Measurements from ENCODE around the gene ANKRD18B.
"Not testable (repeated sequence)": the region's sequence is repeated elsewhere in the genome, so short reads cannot be mapped to it uniquely, and the experiment has no call there.

ANKRD18B gene

GRCh38 chr9:33597386-33597785 lies 73.3 kb downstream of the ANKRD18B start:
- H3K27ac ChIP-seq (ENCODE audit: low read depth, low read length); H3K4me1 ChIP-seq (ENCODE audit: control insufficient read depth, insufficient read depth, low read length); H3K27me3 ChIP-seq (ENCODE audit: control insufficient read depth, insufficient read depth, low read length); H3K9ac ChIP-seq (ENCODE audit: low read length); H3K36me3 ChIP-seq (ENCODE audit: control insufficient read depth, insufficient read depth, low read length); H3K4me3 ChIP-seq (ENCODE audit: low read length): not testable (repeated sequence)

DNA sequence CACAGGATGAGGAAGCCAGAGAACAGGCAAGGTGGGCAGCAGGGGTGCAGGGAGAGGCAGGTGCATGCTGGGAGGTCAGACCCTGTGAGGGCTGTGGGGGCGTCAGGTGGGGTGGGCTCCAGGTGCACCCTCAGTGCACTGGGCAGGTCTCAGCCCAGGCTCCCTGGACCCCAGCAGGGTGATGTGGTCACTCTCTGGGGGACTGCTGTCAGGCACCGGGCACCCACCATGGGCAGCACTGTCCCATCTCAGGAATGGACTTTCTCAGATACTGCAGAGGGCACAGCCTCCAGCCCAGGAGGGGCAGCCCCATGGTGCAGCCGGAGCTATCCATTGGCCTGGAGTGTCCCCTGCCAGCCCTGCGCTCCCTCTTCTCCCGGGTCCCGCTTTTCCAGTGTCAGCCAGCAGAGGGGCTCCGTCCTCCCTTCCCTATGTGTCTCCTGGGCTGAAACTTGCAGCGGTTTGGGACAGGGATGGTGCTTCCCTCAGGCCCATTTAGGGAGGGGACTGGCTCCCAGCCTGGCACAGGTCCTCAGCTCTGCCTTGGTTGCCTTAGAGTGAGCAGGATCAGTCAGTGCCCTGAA lies 74.8 kb downstream of the ANKRD18B start:
- not testable (repeated sequence) for H3K9ac ChIP-seq (ENCODE audit: low read length); H3K27me3 ChIP-seq (ENCODE audit: control insufficient read depth, insufficient read depth, low read length); H3K27ac ChIP-seq (ENCODE audit: low read depth, low read length); H3K4me3 ChIP-seq (ENCODE audit: low read length); H3K4me1 ChIP-seq (ENCODE audit: control insufficient read depth, insufficient read depth, low read length); H3K36me3 ChIP-seq (ENCODE audit: control insufficient read depth, insufficient read depth, low read length)

GRCh38 chr9:33600911-33601310 lies 76.9 kb downstream of the ANKRD18B start:
- not testable (repeated sequence) for H3K9ac ChIP-seq (ENCODE audit: low read length); H3K4me1 ChIP-seq (ENCODE audit: control insufficient read depth, insufficient read depth, low read length); H3K27me3 ChIP-seq (ENCODE audit: control insufficient read depth, insufficient read depth, low read length); H3K27ac ChIP-seq (ENCODE audit: low read depth, low read length); H3K4me3 ChIP-seq (ENCODE audit: low read length); H3K36me3 ChIP-seq (ENCODE audit: control insufficient read depth, insufficient read depth, low read length)

- H3K4me3 ChIP-seq (ENCODE audit: low read length); H3K27me3 ChIP-seq (ENCODE audit: control insufficient read depth, insufficient read depth, low read length); H3K4me1 ChIP-seq (ENCODE audit: control insufficient read depth, insufficient read depth, low read length); H3K36me3 ChIP-seq (ENCODE audit: control insufficient read depth, insufficient read depth, low read length); H3K9ac ChIP-seq (ENCODE audit: low read length); H3K27ac ChIP-seq (ENCODE audit: low read depth, low read length): not testable (repeated sequence)
These were observed 80.2 kb downstream of the ANKRD18B start for GRCh38 chr9:33604249-33604648.

DNA sequence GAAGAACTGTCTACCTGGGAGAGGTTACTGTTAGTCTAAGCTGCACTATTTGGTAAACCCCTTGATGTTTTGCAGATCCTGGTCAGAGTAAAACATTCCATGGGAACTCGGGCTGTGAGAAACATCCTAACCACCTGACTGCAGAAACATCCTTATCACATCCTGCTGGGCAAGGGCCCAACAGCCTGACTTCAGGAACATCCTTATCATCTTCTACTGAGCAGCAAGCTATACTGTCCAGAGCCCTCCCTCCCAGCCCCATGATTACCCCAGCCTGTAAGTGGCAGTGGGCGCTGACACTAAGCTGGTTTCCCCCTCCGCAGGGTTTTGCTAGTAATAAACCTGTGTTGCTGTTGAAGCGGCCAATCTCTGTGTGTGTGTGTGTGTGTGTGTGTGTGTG lies 80.9 kb downstream of the ANKRD18B start:
- H3K9ac ChIP-seq (ENCODE audit: low read length); H3K27ac ChIP-seq (ENCODE audit: low read depth, low read length); H3K4me1 ChIP-seq (ENCODE audit: control insufficient read depth, insufficient read depth, low read length); H3K27me3 ChIP-seq (ENCODE audit: control insufficient read depth, insufficient read depth, low read length); H3K4me3 ChIP-seq (ENCODE audit: low read length); H3K36me3 ChIP-seq (ENCODE audit: control insufficient read depth, insufficient read depth, low read length): not testable (repeated sequence)

DNA sequence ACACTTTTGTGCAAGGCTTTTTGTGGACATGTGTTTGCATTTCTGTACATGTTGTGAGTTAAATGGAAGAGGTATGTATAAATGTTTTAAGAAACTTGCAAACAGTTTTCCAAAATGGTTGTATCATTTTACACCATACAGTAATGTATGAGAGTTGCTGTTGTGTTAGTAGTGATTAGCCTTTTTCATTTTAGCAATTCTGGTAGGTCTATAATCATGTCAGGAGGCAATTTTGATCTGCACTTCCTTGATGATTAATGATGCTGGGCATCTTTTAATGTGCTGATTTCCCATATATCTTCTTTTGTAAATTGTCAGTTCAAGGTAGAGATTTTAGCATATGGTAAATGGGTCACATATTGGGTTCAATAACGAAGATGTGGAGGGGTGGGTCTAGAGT lies 87.3 kb downstream of the ANKRD18B start:
- Histone ChIP-seq H3K27me3 (ENCODE audit: control insufficient read depth, insufficient read depth, low read length) (no peaks in the 10 kb centered on the region), H3K9ac (ENCODE audit: low read length) (no peak overlapping the region), H3K4me1 (ENCODE audit: control insufficient read depth, insufficient read depth, low read length) (no peaks in the 10 kb centered on the region)

DNA sequence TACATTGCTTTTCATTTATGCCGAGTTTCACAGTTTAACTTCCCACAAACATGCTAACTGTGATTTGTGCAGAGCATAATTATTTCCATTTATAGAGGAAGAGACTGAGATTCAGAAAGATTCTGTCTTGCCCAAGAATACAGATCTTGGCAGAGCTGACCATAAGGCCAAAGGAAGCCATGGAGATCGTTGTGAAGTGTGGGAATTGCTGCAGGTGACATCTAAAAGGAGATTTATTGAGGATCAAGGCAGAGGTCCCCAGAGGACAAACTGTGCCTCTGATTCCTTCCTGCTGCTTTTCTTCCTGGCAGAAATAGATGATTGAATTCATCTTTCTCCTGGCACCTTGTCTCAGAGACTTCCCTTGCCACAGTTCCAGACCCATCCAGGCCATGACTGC lies 88.4 kb downstream of the ANKRD18B start:
- H3K36me3 ChIP-seq (ENCODE audit: control insufficient read depth, insufficient read depth, low read length); H3K9ac ChIP-seq (ENCODE audit: low read length); H3K27me3 ChIP-seq (ENCODE audit: control insufficient read depth, insufficient read depth, low read length); H3K27ac ChIP-seq (ENCODE audit: low read depth, low read length); H3K4me1 ChIP-seq (ENCODE audit: control insufficient read depth, insufficient read depth, low read length); H3K4me3 ChIP-seq (ENCODE audit: low read length): not testable (repeated sequence)

More for the DNA sequence above, 87.3 kb downstream of the ANKRD18B start:
- H3K27ac ChIP-seq (ENCODE audit: low read depth, low read length): no peak overlapping the region
- H3K4me3 ChIP-seq (ENCODE audit: low read length): no peak overlapping the region
- no peaks in the 10 kb centered on the region for H3K36me3 ChIP-seq (ENCODE audit: control insufficient read depth, insufficient read depth, low read length)

- Histone ChIP-seq H3K4me1 (ENCODE audit: control insufficient read depth, insufficient read depth, low read length) (no peaks in the 10 kb centered on the region), H3K36me3 (ENCODE audit: control insufficient read depth, insufficient read depth, low read length) (no peaks in the 10 kb centered on the region), H3K27ac (ENCODE audit: low read depth, low read length) (no peak overlapping the region), H3K4me3 (ENCODE audit: low read length) (no peak overlapping the region), H3K9ac (ENCODE audit: low read length) (no peak overlapping the region), H3K27me3 (ENCODE audit: control insufficient read depth, insufficient read depth, low read length) (no peaks in the 10 kb centered on the region)
These were observed 90.1 kb downstream of the ANKRD18B start for GRCh38 chr9:33614001-33614687.

DNA sequence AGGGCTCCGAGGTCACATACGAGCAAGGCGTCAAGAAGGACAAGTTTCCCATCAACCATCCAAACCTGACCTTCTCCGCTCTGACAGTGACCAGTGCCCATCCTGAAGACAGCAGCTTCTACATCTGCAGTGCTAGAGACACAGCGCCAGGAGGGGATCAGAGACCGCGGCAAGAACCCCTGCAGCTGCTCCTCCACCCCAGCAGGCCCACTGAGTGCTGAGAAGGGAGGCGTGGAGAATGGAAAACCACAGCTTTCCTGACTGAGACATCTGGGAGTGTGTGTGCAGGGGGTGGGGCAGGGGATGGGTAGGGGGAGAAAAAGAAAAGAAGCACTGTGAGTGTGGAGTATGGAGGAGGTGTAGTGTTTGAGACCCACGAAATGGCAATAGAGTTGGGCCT lies 94.3 kb downstream of the ANKRD18B start:
- H3K27me3 ChIP-seq (ENCODE audit: control insufficient read depth, insufficient read depth, low read length); H3K4me3 ChIP-seq (ENCODE audit: low read length); H3K4me1 ChIP-seq (ENCODE audit: control insufficient read depth, insufficient read depth, low read length); H3K27ac ChIP-seq (ENCODE audit: low read depth, low read length); H3K36me3 ChIP-seq (ENCODE audit: control insufficient read depth, insufficient read depth, low read length); H3K9ac ChIP-seq (ENCODE audit: low read length): not testable (repeated sequence)

DNA sequence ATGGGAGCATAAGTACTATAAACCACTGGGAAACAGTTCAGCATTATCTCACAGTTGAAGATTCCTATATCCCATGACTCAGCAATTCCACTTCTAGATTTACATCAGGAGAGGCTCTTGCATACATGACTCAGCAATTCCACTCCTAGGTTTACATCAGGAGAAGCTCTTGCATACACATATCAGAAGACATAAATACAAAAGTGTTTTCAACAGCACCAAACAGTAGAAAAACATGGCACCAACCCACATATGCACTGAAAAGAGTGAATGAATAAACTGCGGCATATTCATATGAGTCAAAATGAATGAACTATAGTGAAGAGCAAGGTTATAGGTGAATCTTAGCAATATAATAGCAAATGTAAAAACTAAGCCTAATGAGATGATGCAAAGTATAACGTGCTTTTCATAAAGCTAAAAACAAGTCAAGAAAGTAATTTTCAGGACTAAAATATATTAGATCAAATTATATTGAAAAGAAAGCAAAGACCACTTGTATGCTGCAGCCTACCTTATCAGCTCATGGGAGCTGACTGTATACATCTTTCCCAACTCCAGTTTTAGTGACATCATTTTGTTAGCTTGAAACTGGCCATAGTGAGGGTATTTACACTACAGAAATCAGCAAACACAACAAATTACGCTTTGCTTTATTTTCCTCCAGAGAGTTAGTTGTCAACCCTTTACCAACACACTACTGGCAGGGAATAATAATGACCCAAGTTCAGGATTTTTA lies 95.8 kb downstream of the ANKRD18B start:
- H3K4me1 ChIP-seq (ENCODE audit: control insufficient read depth, insufficient read depth, low read length): peaks cover 3% of the 10 kb centered on the region
- peaks cover 3% of the 10 kb centered on the region for H3K27me3 ChIP-seq (ENCODE audit: control insufficient read depth, insufficient read depth, low read length)
- no peak overlapping the region for H3K4me3 ChIP-seq (ENCODE audit: low read length)
- no peaks in the 10 kb centered on the region for H3K36me3 ChIP-seq (ENCODE audit: control insufficient read depth, insufficient read depth, low read length)
- no peak overlapping the region for H3K27ac ChIP-seq (ENCODE audit: low read depth, low read length)
- no peak overlapping the region for H3K9ac ChIP-seq (ENCODE audit: low read length)

GRCh38 chr9:33620738-33621439 lies 96.8 kb downstream of the ANKRD18B start:
- Histone ChIP-seq H3K27ac (ENCODE audit: low read depth, low read length) (peak overlapping the region; percentile 71), H3K9ac (ENCODE audit: low read length) (no peak overlapping the region), H3K4me3 (ENCODE audit: low read length) (no peak overlapping the region), H3K36me3 (ENCODE audit: control insufficient read depth, insufficient read depth, low read length) (no peaks in the 10 kb centered on the region), H3K27me3 (ENCODE audit: control insufficient read depth, insufficient read depth, low read length) (peaks cover 3% of the 10 kb centered on the region), H3K4me1 (ENCODE audit: control insufficient read depth, insufficient read depth, low read length) (peaks cover 3% of the 10 kb centered on the region)
